Esophagus squamous epithelium (tissue), 5 donors: ENCODE results near the gene KDF1. TPM values are rescaled to one million over a fixed set of nuclear protein-coding genes. Genes with fewer than 3 reads are reported as not detected.
A peak's percentile ranks its signal among the peaks of the same experiment; 100 is the strongest.

Experiments
- DNase-seq: peaks from one replicate; lab custom pipeline; 2025; lab: John Stamatoyannopoulos, UW
- H3K27ac ChIP-seq, 4 donors: fragments of 200-600 bp; sonication (generic); one replicate each; pipeline ENCODE4 v1.5.1; 2016 to 2019; ENCODE audit warnings: mild to moderate bottlenecking in 1 of 4
- H3K27me3 ChIP-seq, 4 donors: fragments of 200-600 bp; sonication (generic); 1 replicate in 3 of 4; 2 replicates in 1 of 4; pipeline versions ENCODE4 v1.5.1 to v1.6.0; 2017 to 2021; ENCODE audit warnings: antibody characterized with exemption in 1 of 4
- H3K36me3 ChIP-seq, 3 donors: fragments of 200-600 bp; sonication (generic); one replicate each; pipeline ENCODE4 v1.5.1; 2016 to 2019
- H3K4me1 ChIP-seq, 3 donors: fragments of 200-600 bp; sonication (generic); one replicate each; pipeline ENCODE4 v1.5.1; 2017 to 2019
- H3K4me3 ChIP-seq, 4 donors: fragments of 200-600 bp; sonication (generic); 1 replicate in 3 of 4; 2 replicates in 1 of 4; pipeline ENCODE4 v1.5.1; 2016 to 2019; ENCODE audit warnings: mild to moderate bottlenecking in 2 of 4, moderate library complexity in 1 of 4
- H3K9me3 ChIP-seq, 3 donors: fragments of 200-600 bp; sonication (generic); one replicate each; pipeline ENCODE4 v1.5.1; 2016 to 2019
- CTCF ChIP-seq, 6 experiments: fragments of 450-650 bp in 4 of 6; fragments of 200-600 bp in 2 of 6; sonication (generic) in 2 of 6; IDR thresholded peaks; one replicate each; pipeline ENCODE4 v1.5.1; 2016 to 2019; ENCODE audit warnings: antibody characterized with exemption in 6 of 6, mild to moderate bottlenecking in 4 of 6, moderate library complexity in 4 of 6
- POLR2A ChIP-seq, 4 donors: fragments of 450-650 bp; IDR thresholded peaks; one replicate each; pipeline ENCODE4 v1.6.1; 2017; ENCODE audit warnings: antibody characterized with exemption in 4 of 4, mild to moderate bottlenecking in 4 of 4, moderate library complexity in 3 of 4
- WGBS, 2 donors: methylation state at CpG; one replicate each; pipeline ENCODE4 v1.1.5; 2018; 5-methylcytosine and 5-hydroxymethylcytosine counted together
- intact Hi-C: fragments of 100-400 bp; cut with DNase I; formaldehyde crosslinking; loops from one replicate; pipeline ENCODE4 v1.15.0; 2022
- total RNA-seq, 4 donors: library from RNA; depleted of rRNA; stranded (reverse); fragments of >200 nt; gene quantifications; one replicate each; pipeline ENCODE4 v1.1.0, GENCODE V29; 2016
- donor health status: DM: yes; HTN: yes; CAD: no.

KDF1 gene
- total RNA-seq, 4 donors from 2014 or later: 18.4 to 25.6 (median 19.6) TPM

GRCh38 chr1:26922431-26922729 is 37.9 kb downstream of the KDF1 start:
- Histone ChIP-seq H3K36me3 (peaks cover 5 to 40% (median 22%) of the 10 kb centered on the region in 3 donors), H3K27me3 (no peaks in the 10 kb centered on the region), H3K4me3 (peak overlapping the region; percentile 93 to 100 (median 98)), H3K4me1 (peaks cover 0 to 29% (median 17%) of the 10 kb centered on the region in 3 donors), H3K27ac (peak overlapping the region in 3 of 4 donors; percentile 87 to 96 (median 93)), H3K9me3 (no peaks in the 10 kb centered on the region)
- 16 to 17% methylated on average over 6 of the region's 6 CpGs for WGBS, 2 donors
- intact Hi-C loops: no loop called here
- DNase-seq: no peak
- TF ChIP-seq CTCF (IDR thresholded peaks at IDR 0.05): no peak
- no peak for TF ChIP-seq POLR2A (IDR thresholded peaks at IDR 0.05)

- intact Hi-C loops: no loop called here
- peak within 1 kb of the TSS; percentile 87 to 96 (median 94) for H3K27ac ChIP-seq
- WGBS, 2 donors: 0 to 1% methylated on average over 27 to 60 of the region's 83 CpGs
- peak; percentile 78 for DNase-seq
- TF ChIP-seq POLR2A (IDR thresholded peaks at IDR 0.05) (peak in 3 of 4 donors; percentile 66 to 91 (median 88)), CTCF (IDR thresholded peaks at IDR 0.05) (no peak)
- H3K27me3 ChIP-seq: no peaks in the 10 kb centered on the region
- H3K4me1 ChIP-seq: peaks cover 0 to 29% (median 17%) of the 10 kb centered on the region in 3 donors
- no peaks in the 10 kb centered on the region for H3K9me3 ChIP-seq
- H3K36me3 ChIP-seq: peaks cover 5 to 34% (median 22%) of the 10 kb centered on the region in 3 donors
- H3K4me3 ChIP-seq: peak within 1 kb of the TSS; percentile 93 to 100 (median 98)
Observed at GRCh38 chr1:26921540-26922430, 38.5 kb downstream of the KDF1 start, which contains the start of gene NUDC. Gene NUDC (plus strand): TSS chr1:26921743. CDS start chr1:26921849, 106 bp downstream.

GRCh38 chr1:26921126-26921539 is 39.1 kb downstream of the KDF1 start:
- TF ChIP-seq CTCF (IDR thresholded peaks at IDR 0.05): no peak
- TF ChIP-seq POLR2A (IDR thresholded peaks at IDR 0.05): no peak
- H3K36me3 ChIP-seq: peaks cover 5 to 28% (median 20%) of the 10 kb centered on the region in 3 donors
- 14 to 21% methylated on average over 5 to 7 of the region's 7 CpGs for WGBS, 2 donors
- peaks cover 0 to 29% (median 17%) of the 10 kb centered on the region in 3 donors for H3K4me1 ChIP-seq
- no peaks in the 10 kb centered on the region for H3K27me3 ChIP-seq
- H3K27ac ChIP-seq: peak overlapping the region; percentile 87 to 96 (median 94)
- H3K4me3 ChIP-seq: peak overlapping the region; percentile 93 to 100 (median 98)
- intact Hi-C loops: no loop called here
- no peak for DNase-seq
- H3K9me3 ChIP-seq: no peaks in the 10 kb centered on the region

- no peak for DNase-seq
- no peak overlapping the region for H3K4me3 ChIP-seq
- H3K27me3 ChIP-seq: no peaks in the 10 kb centered on the region
- TF ChIP-seq POLR2A (IDR thresholded peaks at IDR 0.05): no peak
- no peak for TF ChIP-seq CTCF (IDR thresholded peaks at IDR 0.05)
- H3K9me3 ChIP-seq: no peaks in the 10 kb centered on the region
- WGBS, 2 donors: 57 to 61% methylated on average over 3 to 4 of the region's 5 CpGs
- intact Hi-C loops: no loop called here
- no peaks in the 10 kb centered on the region for H3K4me1 ChIP-seq
- no peaks in the 10 kb centered on the region for H3K36me3 ChIP-seq
- no peak overlapping the region for H3K27ac ChIP-seq
Observed at GRCh38 chr1:26915204-26915842, 44.9 kb downstream of the KDF1 start.
